Daoy (cell line): ENCODE results near the gene CEP104. TPM values are rescaled to one million over a fixed set of nuclear protein-coding genes. Genes with fewer than 3 reads are reported as not detected.

Source experiments
- DNase-seq: peaks from one replicate; pipeline ENCODE4 v3.0.0-alpha.2; 2015; ENCODE audit warnings: low read depth
- total RNA-seq: library from RNA; depleted of rRNA; stranded (reverse); fragments of >200 nt; shearing (Covaris generic); gene quantifications from 2 replicates; pipeline ENCODE4 v1.2.3, GENCODE V29; 2014; rRNA removed

The CEP104 gene
- 16.5 and 19.3 TPM in 2 replicates for total RNA-seq

DNA sequence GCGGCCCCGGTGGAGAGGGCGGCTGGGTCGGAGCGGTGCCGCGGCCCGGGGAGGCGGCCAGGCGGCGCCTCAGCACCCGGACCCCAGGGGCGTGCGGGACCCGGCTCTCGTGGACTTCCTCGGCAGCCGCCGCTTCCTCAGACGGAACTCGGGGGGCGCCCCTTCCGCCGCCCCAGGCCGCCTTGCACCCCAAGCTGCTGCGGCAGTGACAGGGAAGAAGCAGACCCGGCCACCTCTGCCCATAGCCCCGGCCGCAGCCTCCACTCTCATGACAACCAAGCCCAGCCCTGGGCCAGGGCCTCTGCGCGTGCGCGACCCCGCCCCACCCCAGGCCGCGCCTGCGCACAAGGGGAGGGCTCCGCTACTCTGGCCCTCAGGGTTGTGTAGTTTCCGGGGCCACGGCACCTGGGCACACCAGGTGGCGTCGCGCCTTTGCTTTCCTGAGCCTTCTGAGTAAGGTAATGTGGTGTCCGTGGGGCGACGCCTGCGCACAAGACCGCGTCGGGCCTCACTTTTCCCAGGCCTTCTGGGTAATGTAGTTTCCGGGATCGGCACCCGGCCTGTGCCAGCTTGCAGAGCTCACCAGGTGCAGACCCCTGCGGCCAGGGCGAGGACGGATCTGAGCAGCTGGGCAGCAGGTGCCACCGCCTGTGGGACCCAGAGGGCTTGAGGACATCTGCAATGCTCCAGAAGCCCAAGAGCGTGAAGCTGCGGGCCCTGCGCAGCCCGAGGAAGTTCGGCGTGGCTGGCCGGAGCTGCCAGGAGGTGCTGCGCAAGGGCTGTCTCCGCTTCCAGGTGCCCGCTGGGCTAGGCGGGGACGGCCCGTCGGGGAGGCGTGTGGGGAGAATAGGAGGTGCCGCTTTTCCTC lies at the start of gene CEP104, which contains the start of gene DFFB:
Gene CEP104, minus strand, starts transcription at position 289 of the 868 bp plus-strand sequence. CDS start 4,804 bp downstream, outside the sequence.
Gene DFFB, plus strand, starts transcription at position 554 of the 868 bp plus-strand sequence. Its CDS starts 128 bp downstream, at position 682.
- DNase-seq = peak; percentile 97

DNA sequence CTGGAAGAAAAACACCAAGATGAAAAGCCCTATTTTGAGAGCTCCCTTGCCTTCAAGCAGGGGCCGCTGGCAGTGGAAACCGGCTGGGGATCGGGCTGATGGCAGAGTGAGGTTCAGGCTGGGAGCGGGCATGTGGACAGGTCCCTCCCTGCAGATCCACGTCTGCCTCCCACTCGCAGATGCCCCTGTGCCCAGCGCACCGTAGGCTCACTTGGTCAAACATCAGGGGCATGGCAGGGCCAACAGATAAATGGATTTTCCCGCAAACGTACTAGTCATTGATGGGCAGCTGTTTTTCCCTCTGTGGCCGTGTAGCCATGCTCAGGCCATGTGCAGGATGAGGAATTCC lies 49.6 kb upstream of the CEP104 start:
- DNase-seq = no peak

DNA sequence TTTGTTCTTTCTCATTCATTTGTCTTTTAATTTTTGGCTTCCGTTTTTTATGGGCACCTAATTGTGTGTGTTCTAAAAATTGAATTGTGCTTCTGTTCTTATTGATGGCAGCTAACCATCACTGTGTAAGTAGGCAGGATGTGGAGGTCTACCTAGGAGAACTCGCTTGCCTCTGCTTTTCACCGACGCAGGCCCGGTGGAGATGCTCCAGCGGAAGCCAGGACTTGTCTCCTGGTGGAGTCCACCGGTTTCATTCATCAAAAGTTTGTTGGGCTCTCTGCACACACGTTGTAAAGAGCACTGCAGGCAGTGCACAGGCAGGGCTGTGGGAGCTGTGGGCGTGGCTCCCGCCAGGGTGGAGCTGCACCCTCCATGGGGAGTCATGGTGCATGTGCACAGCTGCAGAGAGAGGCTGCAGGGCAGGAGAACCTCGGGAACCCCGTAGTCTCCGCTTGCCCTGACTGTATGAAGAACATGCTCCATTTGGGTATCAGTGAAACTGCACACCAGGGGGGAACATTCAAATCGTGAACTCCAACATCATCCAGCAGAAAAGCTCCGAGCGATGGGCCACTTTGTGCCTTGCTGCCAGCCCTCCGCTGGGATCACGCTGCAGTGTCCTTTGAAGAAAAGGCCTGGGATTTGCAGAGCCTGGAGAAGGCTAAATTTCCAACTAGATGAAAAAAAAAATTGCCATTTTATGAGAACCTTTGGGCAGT lies 49.1 kb upstream of the CEP104 start:
- DNase-seq = no peak

DNA sequence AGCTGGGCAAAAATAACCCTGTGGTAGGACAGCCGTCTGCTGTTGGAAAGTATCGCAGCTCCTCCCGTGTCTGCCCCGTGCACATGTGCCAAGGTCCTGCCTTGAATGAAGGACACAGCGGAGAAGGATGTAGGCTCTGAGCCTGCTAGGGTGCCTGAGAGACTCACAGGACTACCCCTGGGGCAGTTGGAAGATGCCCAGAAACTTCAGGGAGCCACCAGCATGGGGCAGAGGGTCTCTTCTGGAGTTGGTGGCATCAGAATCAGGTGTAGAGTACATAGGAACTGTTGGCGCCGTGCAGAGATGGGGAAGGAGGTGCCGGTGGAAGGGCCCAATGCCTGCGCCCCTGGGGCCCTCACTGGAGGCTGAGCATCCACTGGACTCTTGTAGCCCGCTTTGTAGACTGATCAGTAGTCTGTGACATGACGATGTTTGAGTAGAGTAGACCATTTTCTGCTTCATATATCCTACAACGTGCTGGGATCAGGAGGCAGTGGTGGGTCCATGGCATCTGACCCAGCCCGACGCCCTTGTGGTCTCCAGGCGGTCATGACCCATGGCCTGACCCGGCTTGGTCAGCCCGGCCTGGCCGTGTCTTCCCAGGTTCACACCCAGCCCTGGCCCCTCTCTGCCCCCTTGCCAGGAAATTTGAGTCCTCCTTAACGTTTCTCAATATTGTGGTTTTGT lies 48.4 kb upstream of the CEP104 start:
- DNase-seq = no peak

DNA sequence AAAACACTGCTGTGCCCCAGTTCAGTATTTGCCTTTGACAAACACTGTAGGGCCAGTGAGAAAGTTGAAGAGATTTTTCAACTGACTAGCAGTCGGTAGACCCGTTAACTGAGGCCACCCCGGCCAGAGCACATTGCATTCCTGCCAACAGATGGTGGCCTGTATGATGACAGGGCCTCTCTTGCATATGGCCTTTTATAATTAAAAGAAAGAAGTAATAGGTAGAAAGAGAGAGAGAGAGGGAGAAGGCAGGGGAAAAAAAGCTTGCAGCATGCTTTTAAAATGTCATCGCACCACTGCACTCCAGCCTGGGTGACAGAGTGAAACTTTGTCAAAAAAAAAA lies 47.8 kb upstream of the CEP104 start:
- no peak for DNase-seq

DNA sequence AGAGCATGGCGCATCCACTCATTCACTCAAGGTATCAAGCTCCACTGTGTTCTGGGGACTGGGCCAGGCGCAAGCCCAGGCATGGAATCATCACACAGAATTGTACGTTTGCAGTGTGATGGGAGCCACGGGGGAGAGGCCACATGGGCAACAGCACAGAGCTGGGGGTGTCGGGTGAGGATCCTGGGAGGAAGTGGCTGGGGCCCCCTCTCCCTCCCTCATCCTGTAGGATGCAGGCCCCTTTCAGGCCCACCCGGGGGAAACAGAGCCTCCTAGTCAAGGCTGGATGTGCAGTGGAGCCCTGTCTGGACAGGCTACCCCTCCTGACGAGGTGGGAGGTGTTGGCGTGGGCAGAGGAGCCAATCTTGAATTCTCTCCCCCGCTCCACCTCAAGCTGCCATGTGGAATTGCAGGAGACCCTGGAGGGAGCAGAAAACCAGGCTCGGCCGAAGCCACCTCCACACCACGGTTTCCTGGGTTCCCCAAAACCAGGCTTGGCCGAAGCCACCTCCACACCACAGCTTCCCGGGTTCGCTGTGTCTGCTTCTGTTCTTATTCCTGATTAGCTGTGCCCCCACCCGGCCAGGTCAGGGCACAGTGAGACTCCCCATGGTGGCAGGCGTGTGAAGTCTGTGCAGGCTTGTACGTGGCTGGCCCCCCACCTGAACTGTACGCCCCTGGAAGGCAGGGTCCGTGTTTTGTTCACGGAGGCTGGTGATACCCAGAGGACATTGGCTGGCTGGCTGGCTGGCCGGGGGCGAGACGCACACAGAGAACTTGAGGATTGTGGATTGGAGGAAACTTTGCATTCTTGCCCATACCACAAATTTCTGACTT lies 47.2 kb upstream of the CEP104 start:
- no peak for DNase-seq

DNA sequence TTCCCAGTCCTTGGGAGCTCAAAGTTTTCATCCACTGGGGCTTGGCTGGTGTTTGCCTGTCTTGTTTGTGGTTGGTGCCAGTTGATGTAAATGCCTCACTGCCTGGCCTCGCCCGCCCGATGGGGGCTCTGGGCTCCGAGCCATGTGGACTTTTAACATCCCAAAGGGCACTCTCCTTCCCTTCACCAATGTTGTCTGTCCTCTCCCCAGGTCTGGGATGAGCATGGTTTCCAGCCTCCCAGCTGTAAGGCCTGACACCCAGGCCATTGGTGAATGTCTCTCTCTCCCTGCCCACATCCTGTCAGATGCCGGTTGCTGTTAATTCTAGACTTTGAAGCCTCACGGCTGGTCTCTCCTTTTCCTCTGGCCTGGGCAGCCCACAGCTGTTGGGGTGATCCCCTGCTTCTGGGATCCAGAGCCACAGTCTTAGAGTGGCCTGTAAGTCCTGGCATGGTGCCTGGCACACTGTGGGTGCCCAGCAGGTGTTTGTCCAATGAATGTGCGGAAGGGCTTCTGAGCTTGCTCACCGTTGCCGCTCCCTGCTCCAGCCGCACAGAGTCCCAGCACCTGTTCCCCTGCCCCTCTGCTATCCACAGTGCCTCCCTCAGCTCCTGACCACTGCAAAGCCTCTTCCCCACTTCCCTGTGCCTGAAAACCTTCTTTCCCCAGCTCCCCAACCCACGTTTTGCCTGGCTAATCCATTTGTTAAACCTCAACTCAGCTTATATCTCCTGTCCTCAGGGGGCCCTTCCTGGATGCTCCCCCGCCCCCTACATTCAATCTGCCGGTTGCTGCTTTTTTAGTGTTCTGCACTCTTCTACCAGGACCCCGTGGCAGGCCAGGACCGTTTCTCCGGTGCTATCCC lies 46.4 kb upstream of the CEP104 start:
- DNase-seq = no peak

DNA sequence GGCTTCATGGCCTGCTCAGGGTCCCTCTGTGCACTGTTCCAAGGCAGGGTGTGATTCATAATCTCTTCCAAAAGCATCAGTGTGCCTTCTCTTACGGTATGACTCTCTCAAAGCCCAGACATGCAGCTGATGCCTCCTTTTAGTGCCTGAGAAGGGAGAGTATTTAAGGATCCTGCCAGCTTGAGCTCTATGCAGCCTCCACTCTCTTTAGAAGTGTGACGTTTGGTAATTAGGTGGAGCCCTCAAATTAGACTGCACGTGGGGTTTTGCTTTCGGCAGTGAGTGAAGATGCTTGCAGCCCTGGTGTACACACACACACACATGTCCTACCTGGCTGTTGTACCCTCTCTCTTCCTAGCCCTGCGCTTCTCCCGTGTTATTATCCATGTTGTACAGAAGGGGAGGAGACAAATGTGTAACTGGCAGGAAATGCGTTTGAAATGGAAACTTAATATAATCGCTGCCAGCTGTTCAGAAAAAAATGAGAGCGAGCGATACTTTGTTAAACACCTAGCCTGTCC lies 45.6 kb upstream of the CEP104 start:
- DNase-seq = no peak

DNA sequence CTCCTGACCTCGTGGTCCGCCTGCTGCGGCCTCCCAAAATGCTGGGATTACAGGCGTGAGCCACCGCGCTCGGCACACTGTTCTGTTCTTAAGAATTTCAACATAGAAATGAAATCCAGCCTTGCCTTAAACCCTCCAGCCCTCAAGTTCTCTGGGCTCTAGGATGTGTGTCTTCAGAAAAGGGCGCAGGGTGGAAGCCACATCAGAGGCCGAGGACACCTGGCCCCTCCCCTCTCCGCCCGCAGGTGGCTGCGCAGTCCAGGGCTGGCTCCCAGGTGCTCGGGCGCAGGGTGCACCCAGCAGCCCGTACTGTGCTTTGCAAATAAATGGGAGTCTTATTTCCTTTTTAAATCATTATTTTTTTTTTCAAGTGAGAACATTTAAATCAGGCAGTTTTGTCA lies 45.1 kb upstream of the CEP104 start:
- DNase-seq = no peak

DNA sequence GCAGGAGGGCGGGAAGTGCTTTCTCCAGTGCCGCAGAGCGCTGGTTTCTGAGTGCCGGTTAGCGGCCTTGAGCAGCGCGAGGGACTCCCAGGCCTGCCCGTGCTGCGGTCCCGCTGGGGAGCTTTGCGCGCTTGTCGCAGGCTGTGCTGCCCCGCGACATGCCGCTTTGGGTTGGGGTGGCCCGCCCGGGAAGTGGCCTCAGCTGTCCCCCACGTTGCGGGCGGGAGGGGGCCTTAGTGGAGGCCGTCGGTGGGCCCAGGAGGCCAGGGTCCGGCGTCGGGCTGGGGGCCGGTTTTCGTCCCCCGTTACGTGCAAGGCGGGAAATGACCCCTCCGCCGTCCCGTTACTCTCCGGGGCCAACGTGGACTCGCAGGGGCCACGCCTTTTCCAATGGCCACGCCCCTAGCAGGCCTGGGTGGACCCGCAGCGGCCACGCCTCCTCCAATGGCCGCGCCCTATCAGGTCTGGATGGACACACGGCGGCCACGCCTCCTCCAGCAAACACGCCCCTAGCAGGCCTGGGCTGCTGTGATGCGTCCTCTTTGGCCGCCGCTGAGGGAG lies 44.0 kb upstream of the CEP104 start:
- peak; percentile 99 for DNase-seq

DNA sequence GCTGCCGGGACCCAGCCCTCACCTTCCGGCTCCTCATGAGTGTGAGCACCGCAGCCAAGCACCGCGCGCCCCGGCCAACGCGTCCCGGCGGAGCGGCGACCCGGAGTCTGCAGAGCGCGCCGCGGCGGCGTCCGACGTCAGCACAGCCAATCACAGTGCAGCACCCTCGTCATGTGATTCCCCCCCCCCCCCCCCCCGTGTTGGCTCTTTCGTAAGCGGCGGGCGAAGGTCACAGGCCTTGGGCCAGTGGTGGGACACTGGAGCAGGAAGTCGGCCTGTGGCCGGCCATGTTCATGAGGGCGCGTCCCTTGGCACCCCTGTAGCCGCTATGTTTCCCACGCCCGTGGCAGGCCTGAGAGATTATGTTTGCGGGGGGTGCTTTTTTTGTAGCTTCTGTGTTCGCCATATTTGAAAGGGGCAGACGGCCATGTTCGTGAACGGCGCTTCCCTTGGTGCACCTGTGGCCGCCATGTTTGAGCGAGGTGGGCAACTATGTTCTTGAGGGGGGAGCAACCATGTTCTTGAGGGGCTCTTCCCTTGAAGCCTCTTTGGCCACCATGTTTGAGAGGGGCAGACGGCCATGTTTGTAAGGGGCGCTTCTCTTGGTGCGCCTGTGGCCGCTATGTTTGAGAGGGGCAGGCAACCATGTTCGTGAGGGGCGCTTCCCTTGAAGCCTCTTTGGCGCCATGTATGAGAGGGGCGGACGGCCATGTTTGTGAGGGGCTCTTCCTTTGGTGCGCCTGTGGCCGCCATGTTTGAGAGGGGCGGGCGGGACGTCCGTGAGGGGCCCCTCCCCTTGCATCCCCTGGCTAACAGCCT lies 43.3 kb upstream of the CEP104 start, which contains the start of gene C1orf174:
Gene C1orf174, minus strand, starts transcription at position 123 of the 819 bp plus-strand sequence. Its CDS starts 86 bp downstream, at position 37.
- peak; percentile 98 for DNase-seq

DNA sequence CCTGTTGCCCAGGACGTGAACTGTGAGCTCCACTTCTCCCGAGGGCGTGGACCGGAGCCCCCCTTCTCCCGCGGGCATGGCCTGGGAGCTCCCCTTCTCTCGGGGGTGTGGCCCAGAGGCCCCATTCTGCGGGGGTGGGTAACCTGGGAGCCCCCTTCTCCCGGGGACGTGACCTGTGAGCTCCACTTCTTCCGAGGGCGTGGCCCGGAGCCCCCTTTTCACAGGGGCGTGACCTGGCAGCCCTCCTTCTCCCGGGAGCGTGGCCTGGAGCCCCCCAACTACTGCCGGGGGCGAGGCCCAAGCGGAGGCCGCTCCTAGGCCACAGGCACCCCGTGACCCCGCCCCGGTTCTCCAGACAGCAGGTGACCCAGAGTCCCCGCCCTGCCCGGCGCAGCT lies 42.7 kb upstream of the CEP104 start:
- DNase-seq = no peak

DNA sequence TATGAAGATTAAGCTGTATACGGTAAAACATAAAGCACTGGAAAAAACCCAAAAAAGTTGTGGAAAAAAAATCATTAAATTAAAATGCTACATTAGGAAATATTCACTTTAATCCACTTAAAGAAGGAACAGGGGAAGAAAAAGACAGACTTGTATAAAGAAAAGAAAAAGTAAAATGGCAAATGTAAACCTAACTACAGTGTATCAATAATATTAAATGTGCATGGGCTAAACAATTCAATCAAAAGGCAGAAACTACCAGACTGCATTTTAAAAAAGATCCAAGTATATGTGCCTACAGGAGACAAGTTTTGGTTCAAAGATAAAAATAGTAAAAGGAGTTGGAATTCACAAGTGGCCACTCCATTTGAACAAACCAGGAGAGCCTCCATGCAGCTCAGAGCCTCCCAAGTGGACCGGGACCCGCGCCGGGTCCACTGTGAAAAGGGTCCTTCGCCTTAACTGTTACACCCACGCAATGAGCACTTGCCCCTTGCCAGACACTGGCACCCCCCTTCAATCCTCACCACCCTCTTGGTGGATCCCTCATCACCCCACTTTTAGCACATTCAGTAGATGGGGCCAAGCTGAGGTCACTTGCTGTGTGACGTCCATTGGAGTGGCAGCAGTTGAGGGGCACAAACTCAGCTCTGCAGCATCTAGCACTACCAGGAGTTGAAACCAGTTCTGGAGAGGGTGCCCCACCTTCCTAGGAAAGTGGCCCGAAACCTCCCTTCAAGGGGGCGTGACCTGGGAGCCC lies 42.2 kb upstream of the CEP104 start:
- DNase-seq = peak; percentile 32

DNA sequence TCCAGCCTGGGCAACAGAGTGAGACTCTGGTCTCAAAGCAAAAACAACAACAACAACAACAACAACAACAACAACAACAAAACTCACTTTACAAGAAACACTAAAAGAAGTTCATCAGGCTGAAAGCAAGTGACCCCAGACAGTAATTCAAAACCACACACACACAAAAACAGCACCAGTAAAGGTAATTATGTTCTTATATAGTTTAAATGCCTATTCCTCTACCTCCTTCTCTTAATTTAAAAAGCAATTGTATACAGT lies 41.4 kb upstream of the CEP104 start:
- no peak for DNase-seq

DNA sequence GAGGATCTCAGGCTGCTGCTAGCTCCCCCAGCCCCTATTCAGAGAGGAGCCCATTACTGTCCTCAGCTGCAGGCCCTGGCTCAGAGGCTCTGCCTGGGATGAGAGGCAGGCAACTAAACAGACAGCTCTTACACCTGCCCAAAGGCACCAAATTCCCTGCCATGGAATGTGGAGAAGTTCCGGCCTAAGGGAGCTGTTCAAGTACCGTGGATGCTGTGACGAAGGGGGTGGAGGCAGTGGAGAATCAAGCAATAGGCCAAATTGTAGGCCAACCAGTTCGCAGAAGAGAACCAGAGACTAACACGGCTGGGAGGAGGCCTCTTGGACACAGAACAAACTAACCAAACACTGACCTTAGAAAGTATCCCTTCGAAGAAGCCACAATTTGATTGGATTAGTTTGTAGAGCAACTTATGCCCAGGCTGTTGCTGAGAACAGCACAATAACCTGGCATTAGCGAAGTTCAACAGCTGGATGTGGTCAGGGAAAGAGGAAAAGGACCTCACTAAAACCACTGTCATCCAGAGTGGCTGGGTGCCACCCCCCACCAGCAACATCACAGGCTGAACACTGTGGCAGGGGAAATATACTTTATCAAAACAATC lies 39.5 kb upstream of the CEP104 start:
- no peak for DNase-seq

DNA sequence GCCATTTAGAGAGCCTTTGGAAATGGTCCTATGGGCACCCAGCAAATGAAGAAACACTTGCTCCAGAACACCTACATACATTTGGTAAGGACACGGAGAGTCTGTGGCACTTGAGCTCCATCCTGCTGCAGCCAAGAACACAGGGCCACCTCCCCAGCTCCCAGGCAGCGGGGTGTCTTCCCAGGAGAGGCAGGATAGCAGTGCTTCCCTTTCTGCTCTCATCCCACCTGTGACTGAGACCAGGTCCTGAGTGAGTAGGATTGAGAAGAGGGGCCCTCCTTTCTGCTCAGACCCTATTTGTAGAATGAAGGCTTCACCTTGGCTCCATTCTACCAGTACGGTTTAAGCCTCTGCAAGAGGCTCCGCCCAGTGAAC lies 38.9 kb upstream of the CEP104 start:
- DNase-seq = no peak

DNA sequence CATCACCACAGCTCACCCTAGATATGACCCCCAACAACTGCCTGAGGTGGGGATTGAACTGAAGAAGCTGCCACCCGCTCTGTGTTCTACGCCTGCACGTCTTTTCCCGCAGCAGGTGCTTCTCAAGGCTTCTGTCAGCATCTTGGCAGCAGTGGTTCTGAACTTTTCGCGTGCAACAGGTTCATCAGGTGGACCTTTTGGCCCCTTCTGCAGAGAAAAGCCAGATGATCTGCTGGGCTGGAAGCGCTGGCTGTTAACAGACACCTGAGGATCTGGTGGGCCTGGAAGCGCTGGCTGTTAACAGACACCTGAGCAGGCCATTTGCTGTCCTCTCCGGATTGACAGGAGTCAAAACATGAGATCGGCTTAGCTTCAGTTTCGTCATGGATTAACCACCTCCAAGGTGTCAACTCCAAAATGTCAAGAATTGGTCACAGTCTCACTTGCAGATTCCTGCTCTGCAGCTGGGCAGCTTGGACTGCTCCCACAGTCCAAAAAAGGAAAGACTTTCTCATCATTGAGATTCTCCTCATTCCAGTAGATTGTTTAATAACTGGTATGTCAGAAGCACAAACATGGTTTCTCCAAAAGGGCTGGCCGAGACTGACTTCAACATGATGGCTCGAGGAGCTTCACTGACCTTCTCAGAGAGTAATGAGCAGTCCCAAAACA lies 38.4 kb upstream of the CEP104 start:
- DNase-seq = no peak
